ENCODE measurements around the gene HDC.

HDC gene

GRCh38 chr15:50252556-50252955, 13.0 kb downstream of the HDC start:
- DNase-seq (ENCODE audit: low read depth), result no peak

GRCh38 chr15:50251638-50252182, 13.8 kb downstream of the HDC start:
- no peak for DNase-seq (ENCODE audit: low read depth)

- DNase-seq (ENCODE audit: low read depth), result no peak
Observed at GRCh38 chr15:50250760-50251394, 14.6 kb downstream of the HDC start.

GRCh38 chr15:50249704-50250103, 15.8 kb downstream of the HDC start:
- no peak for DNase-seq (ENCODE audit: low read depth)

- DNase-seq (ENCODE audit: low read depth), result no peak
Observed at GRCh38 chr15:50248994-50249582, 16.4 kb downstream of the HDC start.

- DNase-seq (ENCODE audit: low read depth), result no peak
Observed at GRCh38 chr15:50247819-50248655, 17.5 kb downstream of the HDC start.

- no peak for DNase-seq (ENCODE audit: low read depth)
Observed at GRCh38 chr15:50246631-50247030, 18.9 kb downstream of the HDC start.

GRCh38 chr15:50244959-50245624, 20.4 kb downstream of the HDC start:
- no peak for DNase-seq (ENCODE audit: low read depth)

- DNase-seq (ENCODE audit: low read depth), result no peak
Observed at GRCh38 chr15:50244153-50244552, 21.4 kb downstream of the HDC start.

GRCh38 chr15:50241684-50242450, 23.7 kb downstream of the HDC start:
- no peak for DNase-seq (ENCODE audit: low read depth)

- DNase-seq (ENCODE audit: low read depth), result no peak
Observed at GRCh38 chr15:50238255-50238654, 27.3 kb downstream of the HDC start.

GRCh38 chr15:50236433-50236832, 29.1 kb downstream of the HDC start:
- DNase-seq (ENCODE audit: low read depth), result no peak

GRCh38 chr15:50235794-50236193, 29.7 kb downstream of the HDC start:
- DNase-seq (ENCODE audit: low read depth), result no peak

- no peak for DNase-seq (ENCODE audit: low read depth)
Observed at GRCh38 chr15:50234764-50235163, 30.8 kb downstream of the HDC start.

GRCh38 chr15:50233192-50233736, 32.3 kb downstream of the HDC start:
- DNase-seq (ENCODE audit: low read depth), result no peak

GRCh38 chr15:50232791-50233190, 32.7 kb downstream of the HDC start:
- DNase-seq (ENCODE audit: low read depth), result no peak

- DNase-seq (ENCODE audit: low read depth), result no peak
Observed at GRCh38 chr15:50231761-50232160, 33.8 kb downstream of the HDC start.

- no peak for DNase-seq (ENCODE audit: low read depth)
Observed at GRCh38 chr15:50229336-50229735, 36.2 kb downstream of the HDC start.

- no peak for DNase-seq (ENCODE audit: low read depth)
Observed at GRCh38 chr15:50228866-50229265, 36.7 kb downstream of the HDC start.

GRCh38 chr15:50227076-50227475, 38.5 kb downstream of the HDC start:
- no peak for DNase-seq (ENCODE audit: low read depth)

GRCh38 chr15:50225938-50226337, 39.6 kb downstream of the HDC start:
- no peak for DNase-seq (ENCODE audit: low read depth)
